GM19099 (cell line): ENCODE results near the gene RNGTT.

Experiments used
- POLR2A ChIP-seq: IDR thresholded peaks from 3 replicates; pipeline ENCODE4 v1.6.1; 2011; ENCODE audit warnings: low read depth; ENCODE audit not compliant: insufficient read length; ENCODE audit errors: extremely low read depth

RNGTT gene

DNA sequence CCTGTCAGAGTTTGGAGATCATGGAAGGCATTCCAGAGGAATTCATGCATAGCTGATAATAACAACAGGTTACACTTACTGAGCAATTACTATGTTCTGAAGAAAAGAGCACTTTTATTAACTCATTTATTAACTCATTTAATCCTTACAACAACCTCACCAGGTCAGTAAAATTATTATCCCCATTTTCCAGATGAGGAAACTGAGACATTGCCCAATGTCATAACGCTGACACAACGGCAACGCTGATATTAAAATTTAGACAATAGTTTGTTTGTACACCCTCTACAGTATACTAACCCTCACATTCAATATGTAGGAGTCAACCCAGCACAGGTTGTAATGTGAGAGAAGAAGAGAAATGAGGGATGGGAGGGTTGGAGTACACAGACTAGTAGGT, 105.0 kb downstream of the RNGTT start:
- no peak for TF ChIP-seq POLR2A

DNA sequence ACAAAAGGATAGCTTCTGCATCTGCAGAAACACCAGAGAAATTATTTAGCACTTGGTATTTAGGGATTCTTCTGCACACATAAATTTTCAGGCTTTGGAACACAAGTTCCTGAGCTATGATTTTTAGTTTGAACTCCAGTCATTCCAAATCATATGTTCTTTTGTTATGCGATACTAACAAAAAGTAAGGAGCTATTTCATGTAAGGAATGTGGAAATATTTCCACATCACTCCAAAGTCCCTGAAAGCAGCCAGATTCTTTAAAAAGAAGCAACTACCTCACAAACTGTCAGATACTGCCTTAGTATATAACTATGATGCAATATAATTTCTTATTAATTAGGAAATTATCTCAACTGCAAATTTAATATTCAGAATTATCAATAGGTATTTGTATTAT, 106.9 kb downstream of the RNGTT start:
- no peak for TF ChIP-seq POLR2A

DNA sequence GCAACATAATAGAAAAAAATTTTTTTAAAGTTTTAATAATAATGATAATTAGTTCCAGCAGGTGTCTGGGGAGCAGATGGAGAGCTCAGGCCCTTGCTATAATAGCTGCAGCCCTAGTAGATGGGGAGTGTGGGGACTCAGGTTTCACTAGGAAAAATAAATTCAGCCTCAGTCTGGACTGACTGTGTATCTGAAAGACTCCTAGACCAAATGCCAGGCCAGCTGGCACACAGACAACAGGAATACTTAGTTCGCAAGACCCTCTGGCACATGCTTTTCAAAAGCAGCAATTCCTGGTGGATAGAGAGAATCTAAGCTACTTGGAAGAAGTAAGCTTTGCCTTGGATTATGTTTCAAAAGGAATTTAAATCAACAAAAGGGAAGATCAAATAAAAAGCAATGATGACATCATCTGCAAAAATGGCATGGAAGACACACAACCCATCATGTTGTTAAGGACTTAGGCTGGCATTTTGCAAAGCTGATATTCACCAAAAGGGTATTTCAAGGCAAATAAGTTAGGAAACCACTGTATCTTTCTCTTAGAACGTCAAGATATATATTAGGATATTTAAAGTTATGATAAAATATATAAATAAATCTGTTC, 107.8 kb downstream of the RNGTT start:
- TF ChIP-seq POLR2A: no peak

DNA sequence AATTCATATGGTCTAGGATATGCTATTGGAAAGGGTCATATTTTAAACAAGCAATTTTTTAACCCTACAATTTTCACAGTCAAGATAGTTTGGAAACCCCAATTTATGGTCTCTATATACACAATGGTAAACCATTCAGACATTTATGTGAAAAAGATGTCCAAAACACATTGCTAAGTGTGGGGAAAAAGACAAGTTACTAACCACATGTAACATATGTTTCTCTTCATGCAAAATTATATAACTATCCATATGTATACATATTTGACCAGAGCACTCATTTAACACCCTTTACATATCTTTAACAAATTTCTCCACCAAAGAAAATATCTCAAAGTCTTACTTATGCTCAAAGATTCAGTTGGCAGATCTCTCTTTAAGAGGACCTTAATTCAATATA, 110.6 kb downstream of the RNGTT start:
- no peak for TF ChIP-seq POLR2A

DNA sequence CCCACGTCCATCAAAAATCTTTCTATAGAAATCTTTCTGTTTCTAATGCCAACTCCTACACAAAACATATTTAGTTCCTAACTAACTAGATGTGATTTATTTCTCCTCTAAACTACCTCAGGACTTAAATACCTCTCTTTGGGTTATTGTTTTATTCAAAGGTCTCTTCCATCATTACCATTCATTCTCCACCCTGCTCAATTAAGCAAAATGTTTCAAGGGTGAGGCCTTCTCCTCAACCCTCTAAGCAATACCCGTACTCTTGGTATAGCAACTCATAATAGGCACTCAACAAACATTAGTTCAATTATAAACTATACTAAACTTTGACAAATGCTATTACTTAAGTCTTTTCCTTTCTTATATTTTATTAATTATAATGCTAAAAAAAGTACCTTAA, 111.4 kb downstream of the RNGTT start:
- no peak for TF ChIP-seq POLR2A

DNA sequence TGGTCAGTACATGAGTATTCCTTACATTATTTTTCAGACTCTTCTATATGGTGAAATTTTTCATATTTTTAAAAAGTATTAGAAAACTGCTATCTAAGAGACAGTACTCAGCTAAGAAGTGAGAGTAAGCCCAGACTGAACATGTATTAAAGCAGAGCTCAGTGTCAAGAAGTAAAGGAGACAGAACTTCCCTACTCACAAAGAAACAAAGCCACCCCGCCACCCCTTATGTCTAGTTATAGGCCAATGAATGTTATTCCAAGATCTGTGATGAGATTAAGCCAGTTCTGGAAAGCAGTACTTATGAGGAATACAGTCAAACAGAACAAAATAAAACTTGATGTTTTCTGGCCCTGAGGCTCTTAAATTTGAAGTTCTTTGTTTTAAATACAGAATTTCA, 114.5 kb downstream of the RNGTT start:
- TF ChIP-seq POLR2A: no peak

DNA sequence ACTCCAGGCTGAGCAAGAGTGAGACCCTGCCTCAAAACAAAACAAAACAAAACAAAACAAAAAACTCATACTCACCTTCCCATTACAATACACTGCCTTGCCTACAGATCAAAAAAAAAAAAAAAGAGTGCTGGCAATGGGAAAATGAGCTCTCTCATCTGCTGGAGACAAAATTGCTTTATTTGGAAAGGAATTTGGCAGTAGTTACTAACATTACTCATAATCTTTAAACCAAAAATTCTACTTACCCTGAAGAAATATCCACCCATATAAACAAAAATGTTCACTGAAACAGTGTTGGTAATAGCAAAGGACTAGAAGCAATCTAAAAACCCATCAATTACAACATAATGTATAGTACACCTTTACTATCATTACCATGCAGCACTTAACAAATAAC, 120.4 kb downstream of the RNGTT start:
- TF ChIP-seq POLR2A: no peak

DNA sequence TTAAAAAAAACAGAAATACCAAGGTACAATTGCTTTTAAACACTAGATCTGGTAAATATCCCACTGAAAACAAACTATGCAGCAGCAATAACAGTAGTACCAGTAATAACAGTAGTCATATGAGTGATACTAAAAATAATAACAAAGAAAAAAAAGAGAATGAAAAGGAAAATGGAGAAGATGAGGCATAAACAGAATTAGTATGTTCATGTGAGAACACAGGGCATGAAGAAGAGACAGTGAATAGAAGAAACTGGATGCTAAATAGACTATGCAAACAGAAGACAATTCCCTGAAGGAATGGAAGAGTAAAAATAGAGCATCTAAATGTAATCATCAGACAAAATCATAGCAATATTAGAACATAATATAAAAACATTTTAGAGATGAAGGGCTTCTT, 121.1 kb downstream of the RNGTT start:
- no peak for TF ChIP-seq POLR2A

DNA sequence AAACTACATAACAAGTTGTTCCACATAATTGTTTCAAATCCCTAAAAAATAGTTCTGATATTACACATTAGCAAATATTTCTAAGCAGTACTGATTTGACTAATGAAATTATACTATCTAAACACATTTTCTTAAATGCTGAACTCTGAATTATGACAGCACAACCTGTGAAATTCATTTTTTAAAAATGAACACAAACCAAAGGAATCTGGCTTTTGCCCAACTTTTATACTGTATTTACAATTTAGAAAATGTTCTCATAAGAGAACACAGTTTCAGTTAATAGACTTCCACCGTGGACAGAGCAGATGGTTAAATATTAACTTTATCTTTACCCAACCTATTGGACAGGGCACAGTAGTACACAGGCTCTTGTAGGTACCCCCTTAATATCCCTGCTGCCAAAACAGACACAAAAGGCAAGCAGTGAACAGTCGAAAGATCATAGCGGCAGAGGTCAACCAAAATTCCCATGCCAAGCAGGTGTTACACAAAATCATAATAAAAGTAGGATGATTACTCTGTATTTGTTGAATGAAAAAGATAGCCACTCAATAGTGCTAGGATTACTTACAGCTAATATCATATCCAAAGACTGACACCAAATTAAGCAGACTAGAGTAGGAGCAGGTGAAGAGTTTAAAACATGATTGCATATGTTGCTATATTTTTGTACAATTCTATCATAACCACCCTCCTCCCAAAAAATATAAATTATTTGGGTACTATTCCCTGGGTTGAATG, 122.5 kb downstream of the RNGTT start:
- no peak for TF ChIP-seq POLR2A

DNA sequence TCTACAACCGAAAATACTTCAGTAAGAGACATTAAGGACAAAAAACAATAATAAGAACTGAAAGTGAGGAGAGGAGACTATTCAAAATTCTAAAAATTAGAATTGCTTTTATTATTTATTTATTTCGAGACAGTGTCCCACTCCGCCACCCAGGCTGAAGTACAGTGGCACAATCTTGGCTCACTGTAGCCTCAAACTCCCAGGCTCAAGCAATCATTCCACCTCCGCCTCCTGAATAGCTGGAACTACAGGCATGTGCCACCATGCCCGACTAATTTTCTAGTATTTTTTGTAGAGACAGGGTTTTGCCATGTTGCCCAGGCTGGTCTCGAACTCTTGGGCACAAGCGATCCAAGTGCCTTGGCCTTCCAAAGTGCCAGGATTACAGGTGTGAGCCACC, 123.1 kb downstream of the RNGTT start:
- TF ChIP-seq POLR2A: no peak

DNA sequence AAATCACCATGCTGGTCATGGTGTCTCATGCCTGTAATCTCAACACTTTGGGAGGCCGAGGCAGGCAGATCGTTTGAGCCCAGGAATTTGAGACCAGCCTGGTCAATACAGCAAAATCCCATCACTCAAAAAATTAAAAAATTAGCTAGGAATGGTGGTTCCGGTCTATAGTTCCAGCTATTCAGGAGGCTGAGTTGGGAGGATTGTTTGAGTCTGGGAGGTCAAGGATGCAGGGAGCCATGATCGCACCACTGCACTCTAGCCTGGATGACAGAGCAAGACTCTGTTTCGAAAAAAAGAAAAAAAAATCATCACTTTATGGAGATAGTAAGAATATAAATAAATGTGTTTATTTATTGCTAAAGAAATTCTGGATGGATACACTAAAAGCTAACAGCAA, 124.1 kb downstream of the RNGTT start:
- TF ChIP-seq POLR2A: no peak

DNA sequence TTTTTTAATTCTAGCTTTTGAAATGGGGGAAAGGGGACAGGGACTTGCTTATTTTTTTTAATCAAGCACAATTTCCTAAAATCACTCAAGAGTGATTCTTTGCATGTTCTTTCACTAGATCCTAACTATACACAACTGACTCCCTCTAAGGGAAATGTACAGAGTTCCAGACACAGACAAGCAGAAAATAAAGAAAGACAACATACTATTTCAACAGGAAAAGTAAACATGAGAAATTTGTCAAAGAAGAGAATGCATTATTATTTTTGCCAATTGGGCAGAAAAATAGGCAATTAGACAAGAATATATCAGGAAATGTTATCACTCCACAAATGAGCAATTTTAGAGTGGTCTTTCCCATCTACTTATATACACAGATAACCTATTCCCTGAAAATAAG, 128.2 kb downstream of the RNGTT start:
- no peak for TF ChIP-seq POLR2A

DNA sequence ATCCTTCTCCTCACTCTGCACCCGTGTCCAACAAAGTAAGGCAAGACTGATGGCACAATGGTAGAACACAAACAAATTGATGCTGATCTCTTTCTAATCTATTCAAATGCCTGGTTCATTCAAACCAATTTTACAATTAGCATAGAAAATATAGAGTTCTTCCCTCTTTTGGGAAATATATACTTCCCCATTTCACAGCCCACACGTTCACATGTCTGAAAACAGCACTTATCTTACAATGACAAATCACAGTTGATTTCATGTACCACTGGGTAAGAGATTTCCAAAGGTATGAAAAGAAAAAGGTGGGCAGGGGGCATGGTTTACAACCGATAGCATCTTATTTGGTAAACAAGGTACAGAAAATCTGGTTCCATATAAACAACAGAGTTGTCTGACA, 137.6 kb downstream of the RNGTT start:
- TF ChIP-seq POLR2A: no peak

DNA sequence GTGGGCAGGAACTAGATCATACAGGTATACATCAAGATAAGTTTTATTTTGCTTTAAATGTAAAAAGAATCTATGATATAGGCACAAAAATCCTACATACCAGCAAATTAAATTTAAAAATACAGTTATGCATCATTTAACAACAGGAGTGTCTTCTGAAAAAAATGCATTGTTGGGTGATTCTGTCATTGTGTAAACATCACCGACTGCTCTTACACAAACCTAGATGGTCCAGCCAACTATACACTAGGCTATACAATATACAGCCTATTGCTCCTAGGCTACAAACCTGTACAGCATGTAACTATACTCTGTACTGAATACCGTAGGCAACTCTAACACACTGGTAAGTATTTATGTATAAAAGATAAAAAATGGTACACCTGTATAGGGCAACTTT, 139.4 kb downstream of the RNGTT start:
- no peak for TF ChIP-seq POLR2A

DNA sequence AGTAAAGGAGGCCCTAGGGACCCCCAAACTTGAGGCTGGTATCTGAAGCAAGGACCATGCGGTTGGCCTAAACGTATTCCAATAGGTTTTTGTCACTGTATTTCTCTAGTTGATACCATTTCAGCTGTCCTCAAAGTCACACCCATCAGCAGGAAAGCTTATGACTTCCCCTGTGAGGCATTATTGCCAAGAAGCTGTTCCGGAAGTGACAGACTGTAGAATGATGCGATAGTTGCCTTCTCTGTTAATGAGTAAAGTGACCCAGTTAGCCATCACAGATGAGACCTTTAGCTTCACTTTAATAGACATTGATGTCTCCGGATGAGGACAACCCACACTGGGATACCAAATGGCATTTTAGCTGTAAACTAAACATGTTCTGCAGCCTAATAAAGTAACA, 147.9 kb downstream of the RNGTT start:
- no peak for TF ChIP-seq POLR2A

DNA sequence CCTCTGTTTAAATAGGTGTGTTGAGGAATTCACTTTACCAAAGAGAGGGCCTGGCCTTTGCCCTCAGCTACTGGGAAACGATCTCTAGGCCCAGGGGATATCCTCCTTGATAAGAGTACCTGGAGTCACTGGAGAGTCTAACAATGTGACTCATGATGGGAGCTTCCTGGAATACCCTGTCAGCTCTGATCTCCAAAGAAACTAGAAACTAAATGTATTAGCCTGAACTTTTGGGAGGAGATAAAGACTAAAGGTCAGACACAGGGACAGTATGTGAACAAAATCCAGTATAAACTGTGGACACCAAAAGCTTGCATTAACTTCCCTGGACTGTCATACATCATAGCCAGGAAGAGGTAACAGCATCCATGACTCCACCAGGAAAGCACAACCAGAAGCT, 148.5 kb downstream of the RNGTT start:
- no peak for TF ChIP-seq POLR2A

DNA sequence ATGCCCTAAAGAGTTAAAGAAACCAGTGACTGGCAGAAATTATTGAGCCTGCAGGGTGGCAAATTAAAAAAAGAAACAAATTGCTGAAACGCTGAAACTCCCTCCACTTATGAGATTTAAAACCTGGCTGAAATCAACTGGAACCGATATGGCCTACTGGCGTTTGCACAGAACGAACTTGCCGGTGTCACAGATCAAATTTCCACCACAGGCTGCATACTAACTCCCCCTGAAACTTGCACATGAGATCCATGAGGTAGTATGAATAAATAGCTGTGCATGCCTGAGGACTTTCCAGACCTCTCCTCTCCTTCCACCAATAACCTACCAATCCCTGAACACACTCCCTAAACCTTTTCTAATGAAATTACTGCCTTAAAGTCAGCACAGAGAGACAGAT, 150.4 kb downstream of the RNGTT start:
- TF ChIP-seq POLR2A: no peak
